Naive thymus-derived CD4-positive, alpha-beta T cell (primary cell): ENCODE data around the gene RNF26. TPM values are rescaled to one million over a fixed set of nuclear protein-coding genes. Genes with fewer than 3 reads are reported as not detected.

Source experiments
- ATAC-seq: fragments of 150-1000 bp; cut with Tn5 transposase; 2 replicates; pipeline ENCODE4 v1.10.0; 2021; ENCODE audit warnings: mild to moderate bottlenecking, moderate library complexity
- CTCF ChIA-PET: fragments of 350-600 bp; sonication (Branson Sonifier 250); formaldehyde crosslinking; loops from one replicate; lab custom pipeline; 2021; ENCODE audit warnings: antibody characterized with exemption; lab: Charles Lee
- POLR2A ChIA-PET: fragments of 350-600 bp; sonication (Branson Sonifier 250); formaldehyde crosslinking; loops from one replicate; lab custom pipeline; 2021; ENCODE audit warnings: antibody characterized with exemption, inconsistent platforms; lab: Charles Lee
- DNase-seq, 9 donors: peaks; one replicate each; pipeline versions ENCODE4 v3.0.0 to v3.0.0-alpha.2; 2020 to 2022; ENCODE audit warnings: mixed read lengths in 1 of 9
- H3K27ac ChIP-seq: one replicate; pipeline ENCODE4 v1.7.0; 2013; ENCODE audit warnings: mild to moderate bottlenecking, low read depth, low read length, moderate library complexity
- H3K27me3 ChIP-seq, 2 donors: one replicate each; pipeline ENCODE4 v1.7.0; 2013; ENCODE audit warnings: low read length in 2 of 2, mild to moderate bottlenecking in 2 of 2, moderate library complexity in 2 of 2; ENCODE audit not compliant: control insufficient read depth in 2 of 2, insufficient read depth in 2 of 2
- H3K36me3 ChIP-seq, 3 experiments: 1 replicate in 2 of 3; 2 replicates in 1 of 3; pipeline ENCODE4 v1.7.0; 2013; ENCODE audit warnings: low read length in 3 of 3, mild to moderate bottlenecking in 3 of 3, moderate library complexity in 1 of 3; ENCODE audit not compliant: insufficient read depth in 3 of 3, control insufficient read depth in 2 of 3
- H3K4me1 ChIP-seq, 2 donors: one replicate each; pipeline ENCODE4 v1.7.0; 2013; ENCODE audit warnings: low read length in 2 of 2, mild to moderate bottlenecking in 2 of 2, moderate library complexity in 1 of 2; ENCODE audit not compliant: control insufficient read depth in 2 of 2, insufficient read depth in 2 of 2
- H3K4me3 ChIP-seq: 2 replicates; pipeline ENCODE4 v1.7.0; 2013; ENCODE audit warnings: mild to moderate bottlenecking, low read length
- H3K9me3 ChIP-seq, 3 experiments: 1 replicate in 2 of 3; 2 replicates in 1 of 3; pipeline ENCODE4 v1.7.0; 2013; ENCODE audit warnings: low read length in 3 of 3; ENCODE audit not compliant: control insufficient read depth in 2 of 3
- H3K27ac Mint-ChIP-seq, 9 donors: one replicate each; pipeline ENCODE4 v1.8.0; 2020 to 2022; ENCODE audit warnings: mixed read lengths in 9 of 9, mild to moderate bottlenecking in 8 of 9, moderate library complexity in 5 of 9, inconsistent platforms in 2 of 9
- H3K27me3 Mint-ChIP-seq, 5 donors: one replicate each; pipeline ENCODE4 v1.8.0; 2021 to 2022; ENCODE audit warnings: mixed read lengths in 5 of 5, mild to moderate bottlenecking in 1 of 5
- H3K36me3 Mint-ChIP-seq, 5 donors: one replicate each; pipeline ENCODE4 v1.8.0; 2020 to 2022; ENCODE audit warnings: mixed read lengths in 5 of 5, mild to moderate bottlenecking in 3 of 5, inconsistent platforms in 1 of 5
- H3K4me1 Mint-ChIP-seq, 7 donors: one replicate each; pipeline ENCODE4 v1.8.0; 2020 to 2022; ENCODE audit warnings: mixed read lengths in 7 of 7, mild to moderate bottlenecking in 3 of 7, inconsistent platforms in 1 of 7
- H3K4me3 Mint-ChIP-seq, 10 donors: one replicate each; pipeline ENCODE4 v1.8.0; 2020 to 2022; ENCODE audit warnings: mild to moderate bottlenecking in 10 of 10, mixed read lengths in 10 of 10, moderate library complexity in 6 of 10, inconsistent platforms in 2 of 10
- H3K9me3 Mint-ChIP-seq, 11 donors: one replicate each; pipeline ENCODE4 v1.8.0; 2020 to 2022; ENCODE audit warnings: mixed read lengths in 11 of 11, mild to moderate bottlenecking in 4 of 11, inconsistent platforms in 1 of 11, moderate library complexity in 1 of 11
- intact Hi-C, 2 donors: fragments of 100-400 bp; cut with micrococcal nuclease; formaldehyde crosslinking; loops; one replicate each; pipeline ENCODE4 v1.15.1; 2023
- polyA plus RNA-seq, 2 donors: library from polyadenylated mRNA; unstranded; fragments of 300-500 nt; fragmentation: Illumina TruSeq; gene quantifications; one replicate each; pipeline ENCODE4 v1.2.3, GENCODE V29; 2021
- total RNA-seq, 6 experiments: library from RNA in 5 of 6; stranded (reverse) in 5 of 6; gene quantifications; 1 replicate in 5 of 6; 2 replicates in 1 of 6; pipeline ENCODE4 v1.2.3 and lab custom pipeline; 2021 to 2026

Gene RNF26
- total and polyA plus RNA-seq, 7 experiments from 2014 or later, result 16.9 to 59.1 (median 24.4) TPM

GRCh38 chr11:119339589-119340334 lies 5.4 kb downstream of the RNF26 start:
- Mint-ChIP-seq H3K27me3 (peaks cover 31 to 48% (median 34%) of the 10 kb centered on the region in 5 donors), H3K9me3 (no peaks in the 10 kb centered on the region), H3K4me3 (peak overlapping the region; percentile 17 to 75 (median 66)), H3K36me3 (peaks cover 0 to 10% (median 0%) of the 10 kb centered on the region in 5 donors), H3K4me1 (peaks cover 15 to 48% (median 37%) of the 10 kb centered on the region in 7 donors), H3K27ac (peak overlapping the region in 1 of 9 donors; percentile 57)
- peaks cover 4 to 16% of the 10 kb centered on the region in 2 donors for H3K27me3 ChIP-seq
- H3K4me3 ChIP-seq, result no peak overlapping the region
- H3K9me3 ChIP-seq, result no peaks in the 10 kb centered on the region
- peaks cover 7 to 15% of the 10 kb centered on the region in 2 donors for H3K4me1 ChIP-seq
- ChIA-PET POLR2A (interaction anchor here (1.7 kb wide), 1 partner anchor 34 kb away, joined by 3 read pairs; no protein-coding TSS in a partner anchor), CTCF (interaction anchor here (1.9 kb wide), 1 partner anchor 16 kb away, joined by 10 read pairs; no protein-coding TSS in a partner anchor)
- H3K27ac ChIP-seq, result no peak overlapping the region
- DNase-seq (peak in 2 of 9 donors; percentile 39 to 76), ATAC-seq (peak; percentile 18)
- intact Hi-C loops, result loop anchor here (2.0 to 5.0 kb wide), 2 partner anchors 17 to 132 kb away; partner anchors contain the start of gene CBL (in 1 of the 2)
- H3K36me3 ChIP-seq, result peaks cover 0 to 11% (median 0%) of the 10 kb centered on the region in 3 experiments

GRCh38 chr11:119340335-119341221 lies 6.3 kb downstream of the RNF26 start, which contains the start of gene C1QTNF5:
TSS of gene C1QTNF5 (minus strand) at chr11:119340883. CDS start at chr11:119340397, 486 bp downstream.
- Histone ChIP-seq H3K4me3 (no peak within 1 kb of the TSS), H3K36me3 (peaks cover 0 to 11% (median 0%) of the 10 kb centered on the region in 3 experiments), H3K4me1 (peaks cover 0 to 10% of the 10 kb centered on the region in 2 donors), H3K27me3 (peaks cover 4 to 16% of the 10 kb centered on the region in 2 donors), H3K27ac (no peak within 1 kb of the TSS), H3K9me3 (no peaks in the 10 kb centered on the region)
- Mint-ChIP-seq H3K9me3 (no peaks in the 10 kb centered on the region), H3K36me3 (peaks cover 0 to 10% (median 0%) of the 10 kb centered on the region in 5 donors), H3K4me1 (peaks cover 10 to 40% (median 30%) of the 10 kb centered on the region in 7 donors), H3K27me3 (peaks cover 31 to 48% (median 34%) of the 10 kb centered on the region in 5 donors), H3K4me3 (peak within 1 kb of the TSS in 8 of 10 donors; percentile 1 to 75 (median 42)), H3K27ac (peak within 1 kb of the TSS in 1 of 9 donors; percentile 38)
- intact Hi-C loops, result no loop called here
- CTCF ChIA-PET, result no interaction called here
- no peak for DNase-seq
- ATAC-seq, result no peak
- POLR2A ChIA-PET, result interaction anchor here (1.7 kb wide), 1 partner anchor 33 kb away, joined by 3 read pairs; no protein-coding TSS in a partner anchor

DNA sequence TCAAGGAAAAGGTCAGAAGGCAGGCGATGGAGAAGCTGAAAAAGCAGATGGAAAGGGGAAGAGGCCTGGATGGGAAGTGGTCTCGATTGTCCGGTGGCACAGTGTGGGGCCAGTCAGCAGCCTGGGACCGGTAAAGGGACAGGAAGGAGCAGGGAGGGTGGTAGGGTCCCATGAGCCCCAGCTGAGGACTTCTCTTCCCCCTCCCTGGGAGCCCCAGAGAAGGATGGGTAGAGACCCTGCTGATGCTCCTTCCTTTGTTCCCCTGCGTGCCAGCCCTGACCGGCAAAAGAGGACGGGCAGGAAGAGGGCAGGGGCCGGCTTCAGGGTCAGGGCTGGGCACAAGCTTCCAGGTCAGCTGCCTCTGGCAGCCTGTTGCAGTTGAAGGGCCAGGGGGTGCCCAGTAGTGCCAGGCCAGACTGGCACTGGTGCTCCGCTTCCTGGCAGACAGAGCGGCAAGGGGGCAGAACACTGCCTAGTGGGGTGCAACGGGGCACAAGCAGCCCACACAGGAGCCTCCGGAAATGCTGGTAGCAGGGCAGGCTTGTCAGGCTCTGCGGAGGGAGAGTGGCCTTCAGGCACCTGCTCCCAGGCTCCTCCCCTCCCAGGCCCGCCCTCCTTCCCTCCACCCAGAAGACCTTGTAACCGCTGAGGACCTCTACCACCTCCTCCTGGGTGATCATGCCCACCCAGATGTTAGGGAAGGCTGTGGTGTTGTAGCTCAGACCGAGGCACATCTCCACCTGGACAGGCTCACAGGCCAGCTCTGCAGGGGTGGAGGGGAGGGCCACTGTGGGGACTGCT lies 7.1 kb downstream of the RNF26 start:
- Histone ChIP-seq H3K4me1 (peaks cover 0 to 10% of the 10 kb centered on the region in 2 donors), H3K4me3 (no peak overlapping the region), H3K27me3 (peaks cover 4 to 16% of the 10 kb centered on the region in 2 donors), H3K9me3 (no peaks in the 10 kb centered on the region), H3K36me3 (peaks cover 0 to 7% (median 0%) of the 10 kb centered on the region in 3 experiments), H3K27ac (no peak overlapping the region)
- H3K4me1 Mint-ChIP-seq, result peaks cover 10 to 34% (median 23%) of the 10 kb centered on the region in 7 donors
- ChIA-PET POLR2A (no interaction called here), CTCF (no interaction called here)
- H3K9me3 Mint-ChIP-seq, result no peaks in the 10 kb centered on the region
- no peak for ATAC-seq
- H3K36me3 Mint-ChIP-seq, result peaks cover 0 to 8% (median 0%) of the 10 kb centered on the region in 5 donors
- no peak overlapping the region for H3K27ac Mint-ChIP-seq
- peaks cover 31 to 48% (median 34%) of the 10 kb centered on the region in 5 donors for H3K27me3 Mint-ChIP-seq
- intact Hi-C loops, result no loop called here
- H3K4me3 Mint-ChIP-seq, result peak overlapping the region in 7 of 10 donors; percentile 1 to 71 (median 36)
- DNase-seq, result no peak

DNA sequence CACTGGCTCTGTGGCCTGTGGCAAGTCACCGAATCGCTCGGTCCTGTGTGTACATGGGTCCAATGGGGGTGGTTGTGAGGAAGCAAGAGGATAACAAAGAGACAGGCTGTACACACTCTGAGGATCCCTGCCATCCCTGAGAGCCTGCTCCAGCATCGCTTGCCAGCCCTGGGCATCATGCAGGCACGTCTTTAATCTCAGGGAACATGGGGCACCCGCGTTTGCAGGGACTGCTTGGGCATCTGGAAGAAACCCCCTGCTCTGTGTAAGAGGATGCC lies 7.6 kb downstream of the RNF26 start:
- Mint-ChIP-seq H3K27me3 (peaks cover 31 to 51% (median 34%) of the 10 kb centered on the region in 5 donors), H3K9me3 (no peaks in the 10 kb centered on the region), H3K4me3 (peak overlapping the region in 1 of 10 donors; percentile 6), H3K27ac (no peak overlapping the region), H3K4me1 (peaks cover 8 to 28% (median 19%) of the 10 kb centered on the region in 7 donors), H3K36me3 (peaks cover 0 to 5% (median 0%) of the 10 kb centered on the region in 5 donors)
- peaks cover 0 to 1% (median 0%) of the 10 kb centered on the region in 3 experiments for H3K36me3 ChIP-seq
- H3K9me3 ChIP-seq, result no peaks in the 10 kb centered on the region
- intact Hi-C loops, result no loop called here
- ATAC-seq (no peak), DNase-seq (no peak)
- H3K4me1 ChIP-seq, result peaks cover 0 to 10% of the 10 kb centered on the region in 2 donors
- H3K27ac ChIP-seq, result no peak overlapping the region
- ChIA-PET POLR2A (no interaction called here), CTCF (no interaction called here)
- no peak overlapping the region for H3K4me3 ChIP-seq
- H3K27me3 ChIP-seq, result peaks cover 4 to 16% of the 10 kb centered on the region in 2 donors

DNA sequence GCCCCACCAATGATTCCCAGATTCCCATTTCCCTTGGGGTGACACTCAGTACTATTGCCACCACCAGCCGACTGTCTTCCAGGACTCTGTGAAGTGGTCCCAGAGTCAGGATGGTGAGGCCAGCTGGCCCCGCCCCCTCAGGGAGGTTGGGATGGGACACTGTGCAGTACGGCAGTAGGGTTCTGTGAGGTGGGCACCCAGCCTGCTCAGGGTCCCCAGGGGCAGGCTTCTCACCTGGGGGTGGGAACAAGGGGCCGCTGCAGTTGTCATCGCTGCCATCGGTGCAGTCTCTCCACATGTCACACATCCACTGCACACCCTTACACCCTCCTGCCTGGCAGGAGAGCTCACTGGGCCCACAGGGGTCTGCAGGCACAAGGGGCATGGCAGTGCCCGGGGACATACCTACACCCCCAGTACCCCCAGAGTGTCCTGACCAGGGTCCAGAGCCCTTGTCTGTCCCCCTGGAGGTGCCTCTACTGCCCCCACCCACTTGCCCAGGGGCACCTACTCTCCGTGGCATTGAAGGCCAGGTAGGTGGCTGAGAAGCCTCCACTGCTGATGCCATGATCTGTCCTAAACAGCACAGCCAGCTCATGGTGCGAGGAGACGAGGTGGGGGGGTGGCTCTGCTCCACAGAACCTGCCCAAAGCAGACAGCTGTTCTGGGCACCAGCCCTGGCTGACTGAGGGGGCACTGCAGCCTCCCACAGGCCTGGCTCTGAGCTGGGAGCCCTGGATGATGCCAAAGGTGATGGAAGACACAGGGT lies 8.2 kb downstream of the RNF26 start:
- no peaks in the 10 kb centered on the region for H3K9me3 ChIP-seq
- DNase-seq, result no peak
- Mint-ChIP-seq H3K4me3 (peak overlapping the region in 1 of 10 donors; percentile 6), H3K36me3 (peaks cover 0 to 5% (median 0%) of the 10 kb centered on the region in 5 donors), H3K9me3 (no peaks in the 10 kb centered on the region), H3K27me3 (peaks cover 31 to 55% (median 34%) of the 10 kb centered on the region in 5 donors), H3K4me1 (peaks cover 2 to 22% (median 16%) of the 10 kb centered on the region in 7 donors), H3K27ac (no peak overlapping the region)
- CTCF ChIA-PET, result no interaction called here
- no peaks in the 10 kb centered on the region for H3K36me3 ChIP-seq
- peaks cover 0 to 10% of the 10 kb centered on the region in 2 donors for H3K4me1 ChIP-seq
- peaks cover 4 to 16% of the 10 kb centered on the region in 2 donors for H3K27me3 ChIP-seq
- ATAC-seq, result no peak
- H3K4me3 ChIP-seq, result no peak overlapping the region
- intact Hi-C loops, result no loop called here
- no peak overlapping the region for H3K27ac ChIP-seq
- POLR2A ChIA-PET, result no interaction called here
